ENCODE measurements around the gene ACOT12. TPM values are rescaled to one million over a fixed set of nuclear protein-coding genes. Genes with fewer than 3 reads are reported as not detected.

Gene ACOT12
- 0.08 to 0.09 TPM in 2 of 5 replicates, not detected in the others for total RNA-seq (2022; extraction: Qiagen RNA extraction)

DNA sequence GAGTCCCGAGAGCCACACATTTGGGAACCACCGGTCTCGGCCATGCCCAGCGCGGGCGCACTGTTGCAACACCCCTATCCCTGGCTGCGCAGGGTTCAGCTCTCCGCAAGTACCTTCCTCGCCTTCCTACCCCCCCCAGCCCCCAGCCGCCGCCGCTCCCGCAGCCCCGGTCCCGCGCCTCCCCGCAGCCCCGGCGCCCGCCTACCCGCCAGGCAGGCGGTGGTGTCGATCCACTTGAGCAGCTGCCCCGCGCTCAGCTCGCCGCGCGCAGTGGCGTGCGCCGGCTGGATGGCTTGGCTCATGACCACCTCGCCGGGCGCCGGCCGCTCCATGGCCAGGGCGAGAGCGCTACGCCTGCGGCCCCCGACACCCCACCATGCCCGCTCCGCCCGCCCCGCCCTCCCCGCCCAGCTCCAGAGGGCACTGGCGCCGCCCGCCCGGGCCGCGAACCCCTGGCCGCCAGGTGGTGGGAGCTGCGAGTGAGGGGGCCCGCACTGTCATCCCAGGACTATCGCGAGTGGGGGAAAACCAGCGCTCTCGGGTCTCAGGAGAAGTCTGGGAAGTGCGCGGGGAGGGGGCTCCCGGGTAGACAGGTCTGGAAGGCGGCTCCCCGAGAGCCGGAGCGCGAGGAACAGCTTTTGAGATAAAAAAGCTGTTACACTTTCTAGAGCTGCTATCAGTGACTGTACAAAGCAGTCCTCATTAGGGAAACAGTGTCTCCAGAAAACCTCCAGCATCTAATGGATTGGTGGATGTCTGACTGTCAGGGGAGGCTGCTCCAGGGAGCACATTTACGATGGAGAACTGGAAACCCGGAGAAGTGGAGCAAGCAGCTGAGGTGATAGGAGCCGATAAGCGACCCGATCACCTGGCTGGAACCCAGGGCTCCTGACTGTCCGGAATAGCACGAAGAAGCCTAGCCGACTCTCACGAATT lies at the start of gene ACOT12:
TSS of gene ACOT12 (minus strand) at position 352 of the 936 bp plus-strand sequence. CDS start at position 332, 20 bp downstream.

GRCh38 chr5:81301271-81302015 lies 92.5 kb downstream of the ACOT12 start, which contains the start of gene ZCCHC9:
ZCCHC9 (plus strand) TSS chr5:81301587; CDS start chr5:81304758, 3,171 bp downstream.

Other genes with a start within 250 kb of the ACOT12 start
- gene CKMT2, start 160.8 kb downstream of the ACOT12 start, total RNA-seq (2022; extraction: Qiagen RNA extraction): not detected in 5 replicates
- 25.5 to 28.0 TPM (median 27.6 TPM) in 5 replicates for gene ZCCHC9, start 92.5 kb downstream of the ACOT12 start, total RNA-seq (2022; extraction: Qiagen RNA extraction)